ENCODE measurements around the gene MICB. TPM values are rescaled to one million over a fixed set of nuclear protein-coding genes. Genes with fewer than 3 reads are reported as not detected.

The MICB gene
- total RNA-seq, 1 donor from 2014 or later, result 1.1 TPM

- intact Hi-C loops (cut with micrococcal nuclease), result no loop called here
- Histone ChIP-seq H3K4me1 (peaks cover 48% of the 10 kb centered on the region), H3K9me3 (replicated peaks) (no peaks in the 10 kb centered on the region), H3K27me3 (ENCODE audit: low read depth) (no peaks in the 10 kb centered on the region), H3K4me3 (peak overlapping the region; percentile 7), H3K27ac (replicated peaks) (peak overlapping the region; percentile 81), H3K36me3 (peaks cover 42% of the 10 kb centered on the region)
- no peak for TF ChIP-seq CTCF (IDR thresholded peaks at IDR 0.05; ENCODE audit: borderline replicate concordance)
- no peak for DNase-seq
These were observed 59.7 kb downstream of the MICB start for GRCh38 chr6:31557443-31558317.

DNA sequence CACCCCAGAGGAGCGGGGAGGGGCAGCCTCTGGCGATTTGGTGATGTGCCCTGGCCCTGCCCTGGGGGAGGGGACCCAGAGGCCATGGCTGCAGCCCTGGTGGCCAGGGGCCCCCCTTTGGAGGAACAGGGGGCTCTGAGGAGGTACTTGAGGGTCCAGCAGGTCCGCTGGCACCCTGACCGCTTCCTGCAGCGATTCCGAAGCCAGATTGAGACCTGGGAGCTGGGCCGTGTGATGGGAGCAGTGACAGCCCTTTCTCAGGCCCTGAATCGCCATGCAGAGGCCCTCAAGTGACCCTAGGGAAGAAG lies 60.3 kb downstream of the MICB start:
- no peak for DNase-seq
- peak overlapping the region; percentile 81 for H3K27ac ChIP-seq (replicated peaks)
- H3K9me3 ChIP-seq (replicated peaks), result no peaks in the 10 kb centered on the region
- H3K27me3 ChIP-seq (ENCODE audit: low read depth), result no peaks in the 10 kb centered on the region
- H3K4me1 ChIP-seq, result peaks cover 48% of the 10 kb centered on the region
- peak overlapping the region; percentile 7 for H3K4me3 ChIP-seq
- intact Hi-C loops (cut with micrococcal nuclease), result no loop called here
- H3K36me3 ChIP-seq, result peaks cover 40% of the 10 kb centered on the region
- no peak for TF ChIP-seq CTCF (IDR thresholded peaks at IDR 0.05; ENCODE audit: borderline replicate concordance)

DNA sequence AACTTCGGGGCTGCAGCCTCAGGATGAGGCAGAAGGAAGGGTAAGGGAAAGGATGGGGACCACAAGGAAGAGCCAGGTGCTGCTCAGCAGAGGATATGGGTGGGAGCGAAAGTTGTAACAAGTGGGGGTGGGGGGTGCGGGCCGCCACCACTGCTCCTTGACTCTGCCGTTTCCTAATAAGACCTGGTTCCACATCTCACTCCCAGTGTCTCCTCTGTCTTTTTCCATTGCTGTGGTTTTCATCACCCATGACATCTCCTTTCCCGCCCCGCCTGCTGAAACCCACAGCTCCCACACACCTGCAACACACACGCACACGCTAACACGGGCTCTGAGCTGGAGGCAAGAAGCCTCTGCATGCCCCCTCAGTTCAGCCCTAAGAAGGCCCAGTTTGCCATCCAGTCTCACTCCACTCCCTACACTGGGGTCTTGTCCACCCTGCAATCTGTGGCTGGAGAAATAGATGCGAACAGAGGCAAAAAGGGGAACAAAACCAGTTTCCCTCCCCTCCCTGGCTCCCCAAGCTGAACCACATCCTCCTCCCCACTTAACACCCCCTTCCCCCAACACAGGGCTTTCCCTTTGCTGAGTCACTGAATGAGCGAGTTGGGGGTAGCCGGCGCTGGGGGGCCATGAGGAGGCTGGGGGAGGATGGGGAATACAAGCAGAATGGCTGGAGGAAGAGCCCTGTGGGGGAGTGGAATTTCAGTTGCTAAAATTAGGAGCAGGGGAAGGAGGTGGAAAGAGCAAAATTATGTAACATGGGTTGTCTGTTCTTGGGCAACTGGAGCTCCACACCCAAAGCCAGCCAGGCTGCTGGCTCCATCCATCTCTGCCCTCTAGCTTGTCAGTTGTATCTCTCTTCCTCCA lies 60.9 kb downstream of the MICB start:
- intact Hi-C loops (cut with micrococcal nuclease), result no loop called here
- peak; percentile 26 for DNase-seq
- Histone ChIP-seq H3K4me1 (peaks cover 48% of the 10 kb centered on the region), H3K27ac (replicated peaks) (peak overlapping the region; percentile 81), H3K9me3 (replicated peaks) (no peaks in the 10 kb centered on the region), H3K36me3 (peaks cover 34% of the 10 kb centered on the region), H3K27me3 (ENCODE audit: low read depth) (no peaks in the 10 kb centered on the region), H3K4me3 (peak overlapping the region; percentile 21)
- no peak for TF ChIP-seq CTCF (IDR thresholded peaks at IDR 0.05; ENCODE audit: borderline replicate concordance)

DNA sequence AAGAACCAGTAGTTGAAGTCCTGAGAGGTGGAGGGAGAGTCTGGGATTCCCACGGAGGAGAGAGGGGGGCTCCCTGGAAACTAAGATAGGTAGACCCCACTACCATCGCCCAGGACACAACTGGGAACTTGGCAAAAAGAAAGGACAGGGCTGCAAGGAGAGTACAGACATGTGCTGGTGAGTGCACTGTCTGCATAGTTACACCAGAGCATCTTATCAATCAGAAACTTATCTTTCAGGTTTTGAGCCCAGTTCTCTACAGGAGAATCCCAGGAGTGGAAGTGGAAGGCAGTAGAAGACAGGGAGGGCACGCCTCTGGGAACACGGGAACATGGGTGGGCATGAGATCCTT lies 61.6 kb downstream of the MICB start:
- Histone ChIP-seq H3K4me1 (peaks cover 48% of the 10 kb centered on the region), H3K9me3 (replicated peaks) (no peaks in the 10 kb centered on the region), H3K4me3 (peak overlapping the region; percentile 21), H3K27ac (replicated peaks) (peak overlapping the region; percentile 81), H3K36me3 (peaks cover 29% of the 10 kb centered on the region), H3K27me3 (ENCODE audit: low read depth) (no peaks in the 10 kb centered on the region)
- no peak for DNase-seq
- no peak for TF ChIP-seq CTCF (IDR thresholded peaks at IDR 0.05; ENCODE audit: borderline replicate concordance)
- intact Hi-C loops (cut with micrococcal nuclease), result no loop called here

DNA sequence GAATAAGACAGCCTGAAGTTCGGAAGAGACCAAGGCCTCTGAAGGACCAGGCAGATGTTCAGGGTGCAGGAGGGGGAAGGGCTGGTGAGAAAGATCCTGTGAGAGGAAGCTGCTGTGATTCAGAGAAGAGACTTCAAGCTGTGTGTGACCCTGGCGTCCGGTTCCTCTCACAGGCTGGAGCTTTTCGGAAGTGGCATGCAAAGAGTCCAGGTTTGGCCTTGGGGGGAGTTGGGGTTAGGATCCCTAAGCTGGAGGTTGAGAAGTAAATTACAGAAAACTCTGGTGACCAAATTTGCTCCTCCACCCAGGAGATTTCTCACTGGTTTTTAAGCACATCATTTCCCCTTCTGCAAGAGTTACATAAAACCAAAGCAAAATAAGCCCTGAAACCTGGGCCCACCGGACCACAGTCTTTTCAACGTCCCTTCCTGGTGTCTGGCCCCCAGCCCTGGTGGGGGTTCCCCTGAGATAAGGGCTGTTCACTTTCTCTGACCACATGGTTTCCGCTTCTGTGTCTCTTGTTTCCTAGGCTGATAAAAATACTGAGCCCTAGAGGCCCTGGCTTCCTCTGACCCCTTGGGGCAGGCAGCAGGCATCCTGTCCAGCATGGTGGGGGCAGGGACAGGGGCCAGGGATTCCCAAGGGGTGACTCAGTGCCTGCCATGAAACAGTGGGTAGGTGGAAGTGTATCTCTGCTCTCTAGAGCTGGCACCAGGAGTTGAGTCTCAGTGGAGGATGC lies 62.2 kb downstream of the MICB start:
- Histone ChIP-seq H3K27ac (replicated peaks) (peak overlapping the region; percentile 81), H3K9me3 (replicated peaks) (no peaks in the 10 kb centered on the region), H3K4me1 (peaks cover 48% of the 10 kb centered on the region), H3K27me3 (ENCODE audit: low read depth) (no peaks in the 10 kb centered on the region), H3K36me3 (peaks cover 24% of the 10 kb centered on the region), H3K4me3 (peak overlapping the region; percentile 21)
- TF ChIP-seq CTCF (IDR thresholded peaks at IDR 0.05; ENCODE audit: borderline replicate concordance), result no peak
- intact Hi-C loops (cut with micrococcal nuclease), result no loop called here
- peak; percentile 63 for DNase-seq

Data from left ventricle myocardium inferior (tissue), 1 donor.